SIG-M5 treated with dmso at 0.1 percent for 504 hours (cell line): ENCODE results near the gene TSEN34.
"Not testable (repeated sequence)": the region's sequence is repeated elsewhere in the genome, so short reads cannot be mapped to it uniquely, and the experiment has no call there.

Experiments used
- DNase-seq: peaks from one replicate; lab custom pipeline; 2025; ENCODE audit not compliant: unreplicated experiment; lab: John Stamatoyannopoulos, UW

The TSEN34 gene

GRCh38 chr19:54183431-54183830, 7.7 kb upstream of the TSEN34 start:
- no peak for DNase-seq

DNA sequence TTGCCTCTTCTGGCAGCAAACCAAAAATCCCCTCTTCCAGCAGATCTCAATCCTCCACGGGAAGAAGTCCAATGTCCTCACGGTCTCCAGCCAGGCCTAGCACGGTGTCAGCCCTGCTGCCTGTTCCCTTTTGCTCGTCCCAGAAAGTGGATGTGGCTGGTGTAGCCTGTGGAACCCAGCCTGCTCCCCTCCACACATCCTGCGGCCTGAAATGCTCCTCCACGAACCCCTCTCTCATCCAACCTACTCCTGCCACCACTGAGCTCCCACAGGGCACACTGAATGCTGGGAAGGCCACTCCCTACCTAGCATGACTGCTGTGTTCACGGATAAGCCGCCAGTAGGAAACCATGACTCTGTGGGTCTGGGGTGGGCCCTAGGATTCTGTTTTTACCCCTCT, 4.8 kb upstream of the TSEN34 start:
- DNase-seq, result no peak

DNA sequence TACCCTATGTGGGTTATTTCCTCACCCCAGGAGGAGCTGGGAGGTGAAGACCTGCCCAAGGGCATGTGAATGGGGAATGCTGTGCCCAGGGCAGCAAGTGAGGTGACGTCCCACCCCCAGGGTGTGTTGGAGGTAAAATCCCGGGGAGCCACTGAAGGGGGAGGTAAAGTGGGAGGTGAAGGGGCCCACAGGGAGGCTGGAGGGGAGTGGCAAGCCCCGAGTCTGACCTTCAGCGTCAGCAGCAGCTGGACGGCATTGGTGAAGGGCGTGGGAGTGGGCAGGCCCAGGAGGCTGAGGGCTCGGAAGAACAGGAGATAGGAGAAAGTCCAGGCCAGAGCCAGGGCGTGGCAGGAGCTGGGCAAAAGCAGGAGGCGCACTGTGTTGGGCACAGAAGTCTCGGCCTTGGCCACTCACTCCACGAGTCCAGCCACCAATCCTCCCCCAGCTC, 4.2 kb upstream of the TSEN34 start:
- no peak for DNase-seq

GRCh38 chr19:54188215-54188871, 2.8 kb upstream of the TSEN34 start:
- DNase-seq, result peak; percentile 85

DNA sequence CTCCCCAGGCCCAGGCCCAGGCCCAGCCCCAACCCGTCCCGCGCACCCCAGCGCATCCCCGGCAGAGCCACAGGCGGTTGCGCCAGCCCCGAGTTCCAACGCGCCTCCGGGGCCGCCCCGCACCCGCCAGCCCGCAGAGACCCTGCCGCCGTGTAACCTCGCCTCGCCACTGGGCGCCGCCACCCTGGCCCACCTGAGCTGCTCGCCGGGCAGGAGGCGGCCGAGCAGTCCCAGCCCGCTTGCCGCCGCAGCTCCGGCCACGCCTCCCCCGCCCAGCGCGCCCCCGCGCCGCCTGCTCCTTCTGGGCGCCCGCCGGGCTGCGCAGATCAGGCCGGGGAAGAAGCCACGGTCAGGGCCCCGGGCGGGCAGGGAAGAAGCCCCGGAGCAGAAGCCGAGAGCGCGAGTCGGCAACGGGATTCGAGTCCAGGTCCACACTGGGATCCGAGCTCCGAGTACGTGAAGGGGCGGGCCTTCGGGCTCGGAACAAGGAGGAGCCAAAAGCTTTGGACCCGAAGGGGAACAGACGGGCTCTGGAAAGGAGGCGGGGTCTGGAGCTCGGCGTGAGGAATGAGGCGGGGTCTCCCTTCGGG, 1.9 kb upstream of the TSEN34 start, which contains the start of gene MBOAT7:
Gene MBOAT7 (minus strand): TSS at position 436 of the 590 bp plus-strand sequence. CDS start 1,072 bp downstream, outside the sequence.
- DNase-seq, result no peak

GRCh38 chr19:54189735-54190502, 1.2 kb upstream of the TSEN34 start:
- peak; percentile 99 for DNase-seq

DNA sequence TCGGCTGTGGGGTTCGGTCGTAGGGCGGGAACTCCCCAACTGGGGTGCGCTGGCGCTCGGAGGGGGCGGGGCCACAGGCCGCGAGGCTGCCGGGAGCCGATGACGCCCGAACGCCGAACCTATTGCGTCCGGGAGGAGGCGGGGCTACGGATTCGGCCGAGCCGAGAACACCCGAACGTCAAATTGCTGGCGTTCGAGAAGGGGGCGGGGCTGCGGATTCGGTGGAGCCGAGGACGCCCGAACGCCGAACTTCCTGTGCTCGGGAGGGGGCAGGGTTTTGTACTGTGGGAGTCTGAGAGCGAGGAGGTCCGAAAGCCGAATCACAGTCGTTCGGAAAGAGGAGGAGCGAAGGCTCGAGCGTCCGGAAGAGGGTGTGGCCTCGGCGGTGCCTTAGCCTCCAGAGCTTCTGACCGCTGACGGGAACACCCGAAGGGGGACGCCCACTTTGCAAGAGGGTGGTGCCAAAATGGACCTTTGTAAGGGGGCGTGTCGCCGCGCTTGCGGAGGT, 551 bp upstream of the TSEN34 start:
- DNase-seq, result peak; percentile 98

DNA sequence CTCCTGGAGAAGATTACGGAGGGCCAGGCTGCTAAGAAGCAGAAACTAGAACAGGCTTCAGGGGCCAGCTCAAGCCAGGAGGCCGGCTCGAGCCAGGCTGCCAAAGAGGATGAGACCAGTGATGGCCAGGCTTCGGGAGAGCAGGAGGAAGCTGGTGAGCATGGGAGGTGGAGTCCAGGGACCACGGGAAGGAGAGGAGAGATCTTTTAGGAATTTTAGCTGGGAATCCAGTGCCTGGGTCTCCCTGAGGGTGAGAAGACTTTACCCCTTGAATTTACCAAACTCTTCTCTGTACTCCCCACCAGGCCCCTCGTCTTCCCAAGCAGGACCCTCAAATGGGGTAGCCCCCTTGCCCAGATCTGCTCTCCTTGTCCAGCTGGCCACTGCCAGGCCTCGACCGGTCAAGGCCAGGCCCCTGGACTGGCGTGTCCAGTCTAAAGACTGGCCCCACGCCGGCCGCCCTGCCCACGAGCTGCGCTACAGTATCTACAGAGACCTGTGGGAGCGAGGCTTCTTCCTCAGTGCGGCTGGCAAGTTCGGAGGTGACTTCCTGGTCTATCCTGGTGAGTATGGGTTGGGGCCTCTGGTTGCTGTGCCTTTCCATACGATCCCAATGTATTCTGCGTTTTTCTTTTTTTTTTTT, 824 bp downstream of the TSEN34 start:
- DNase-seq, result no peak

GRCh38 chr19:54193011-54193410, 1.9 kb downstream of the TSEN34 start:
- no peak for DNase-seq

GRCh38 chr19:54194463-54194862, 3.4 kb downstream of the TSEN34 start:
- DNase-seq, result not testable (repeated sequence)

DNA sequence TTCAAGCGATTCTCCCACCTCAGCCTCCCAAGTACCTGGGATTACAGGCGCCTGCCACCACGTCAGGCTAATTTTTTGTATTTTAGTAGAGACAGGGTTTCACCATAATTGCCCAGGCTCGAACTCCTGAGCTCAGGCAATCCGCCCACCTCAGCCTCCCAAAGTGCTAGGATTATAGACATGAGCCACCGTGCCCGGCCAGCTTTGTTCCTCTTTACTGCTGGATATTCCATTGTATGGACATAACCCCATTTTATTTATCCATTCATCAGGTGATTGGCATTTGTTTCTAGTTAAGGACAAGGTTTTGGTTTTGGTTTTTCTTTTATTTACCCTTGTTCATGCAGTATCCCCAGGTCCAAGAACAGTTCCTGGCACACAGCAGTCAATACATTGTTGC, 5.4 kb downstream of the TSEN34 start:
- DNase-seq, result no peak

GRCh38 chr19:54197121-54197520, 6.0 kb downstream of the TSEN34 start:
- DNase-seq, result no peak

DNA sequence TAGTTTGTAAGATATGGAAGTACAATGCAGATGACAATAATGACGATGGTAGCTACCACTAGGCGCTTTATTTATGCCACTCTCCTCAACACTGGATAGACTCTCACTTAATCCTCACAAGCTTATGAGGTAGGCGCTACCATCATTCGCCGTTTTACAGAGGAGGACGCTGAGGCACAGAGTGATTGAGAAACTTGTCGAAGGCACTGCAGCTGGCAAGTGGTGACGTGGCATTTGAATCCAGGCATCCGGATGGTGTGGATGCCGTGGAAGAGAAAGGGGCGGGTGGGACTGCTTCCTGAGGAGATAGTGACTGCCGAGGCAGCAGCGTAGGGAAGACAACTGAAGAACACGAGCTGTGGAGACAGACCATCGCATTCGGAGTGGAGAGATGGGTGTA, 8.3 kb downstream of the TSEN34 start:
- no peak for DNase-seq

GRCh38 chr19:54201172-54201701, 10.1 kb downstream of the TSEN34 start:
- DNase-seq, result no peak

DNA sequence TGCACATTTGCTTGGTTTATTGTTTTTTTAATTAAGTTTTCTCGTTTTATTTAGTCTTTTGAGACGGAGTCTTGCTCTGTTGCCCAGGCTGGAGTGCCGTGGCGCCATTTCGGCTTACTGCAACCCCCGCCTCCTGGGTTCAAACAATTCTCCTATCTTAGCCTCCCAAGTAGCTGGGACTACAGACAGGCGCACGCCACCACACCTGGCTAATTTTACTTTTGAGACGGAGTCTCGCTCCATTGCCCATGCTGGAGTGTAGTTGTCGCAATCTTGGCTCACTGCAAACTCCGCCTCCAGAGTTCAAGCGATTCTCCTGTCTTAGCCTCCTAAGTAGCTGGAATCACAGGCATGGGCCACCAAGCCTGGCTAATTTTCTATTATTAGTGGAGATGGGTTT, 10.9 kb downstream of the TSEN34 start:
- no peak for DNase-seq

- DNase-seq, result no peak
These were observed 12.1 kb downstream of the TSEN34 start for GRCh38 chr19:54203151-54203611.

DNA sequence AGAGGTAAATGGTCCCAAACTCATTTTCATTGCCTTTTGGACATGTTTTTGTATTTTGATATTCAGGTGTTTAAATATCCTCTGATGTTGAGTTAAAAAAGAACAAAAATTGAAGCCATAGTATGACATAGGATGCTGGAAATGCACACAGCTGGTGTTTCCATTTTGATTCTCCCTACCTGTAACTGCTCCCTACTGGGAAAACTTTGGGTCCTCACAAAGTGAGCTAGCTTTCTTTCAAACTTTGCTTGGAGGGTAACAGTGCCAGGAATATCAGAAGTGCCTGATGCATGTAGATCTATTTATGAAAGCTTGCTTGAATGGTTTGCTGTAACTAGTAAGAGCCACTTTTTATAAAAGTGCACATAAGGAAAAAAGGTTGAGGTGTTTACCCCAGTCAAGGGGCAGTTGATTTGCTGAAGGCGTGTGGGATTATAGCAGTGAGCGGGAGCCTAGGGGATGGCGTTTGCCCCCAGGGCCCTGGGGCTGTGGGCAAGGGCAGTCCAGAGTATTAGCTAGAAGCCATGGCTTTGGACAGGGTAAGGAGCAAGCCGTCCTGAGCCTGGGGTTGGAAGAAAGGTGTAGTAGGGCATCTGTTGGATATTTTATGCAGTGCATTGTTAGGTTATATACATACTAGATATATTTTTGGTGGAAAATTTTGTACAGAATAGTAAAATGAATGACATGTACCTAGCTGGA, 13.8 kb downstream of the TSEN34 start:
- no peak for DNase-seq

DNA sequence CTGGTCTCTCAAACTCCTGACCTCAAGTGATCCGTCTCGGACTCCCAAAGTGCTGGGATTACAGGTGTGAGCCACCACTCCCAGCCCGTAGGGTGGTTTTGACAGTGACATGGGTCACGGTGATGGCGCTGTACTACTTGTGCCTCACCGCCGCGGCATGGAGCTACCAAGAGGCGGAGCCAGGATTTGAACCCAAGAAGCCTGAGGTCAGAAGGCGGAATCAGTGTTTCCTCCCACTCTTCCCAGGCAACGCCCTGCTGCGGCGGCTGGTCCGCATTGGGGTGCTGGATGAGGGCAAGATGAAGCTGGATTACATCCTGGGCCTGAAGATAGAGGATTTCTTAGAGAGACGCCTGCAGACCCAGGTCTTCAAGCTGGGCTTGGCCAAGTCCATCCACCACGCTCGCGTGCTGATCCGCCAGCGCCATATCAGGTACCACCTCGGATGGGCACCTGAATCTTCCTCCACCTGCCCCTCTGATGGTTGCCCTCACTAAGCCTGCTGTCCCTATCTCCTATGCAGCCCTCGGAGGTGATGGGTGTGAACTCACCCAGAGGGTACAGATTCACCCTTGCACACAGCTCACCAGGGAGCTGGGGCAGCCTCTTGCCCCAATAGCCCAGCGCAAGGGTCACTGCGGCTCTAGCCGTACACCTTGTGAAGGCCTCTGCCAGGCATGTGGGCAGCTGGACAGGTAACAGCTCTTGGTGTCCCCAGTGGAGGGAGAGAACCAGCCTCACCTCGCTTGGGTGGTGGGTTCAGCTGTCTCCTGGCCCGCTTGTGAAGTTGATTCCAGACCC, 15.1 kb downstream of the TSEN34 start:
- no peak for DNase-seq

- DNase-seq, result no peak
These were observed 15.7 kb downstream of the TSEN34 start for GRCh38 chr19:54206831-54207177.

DNA sequence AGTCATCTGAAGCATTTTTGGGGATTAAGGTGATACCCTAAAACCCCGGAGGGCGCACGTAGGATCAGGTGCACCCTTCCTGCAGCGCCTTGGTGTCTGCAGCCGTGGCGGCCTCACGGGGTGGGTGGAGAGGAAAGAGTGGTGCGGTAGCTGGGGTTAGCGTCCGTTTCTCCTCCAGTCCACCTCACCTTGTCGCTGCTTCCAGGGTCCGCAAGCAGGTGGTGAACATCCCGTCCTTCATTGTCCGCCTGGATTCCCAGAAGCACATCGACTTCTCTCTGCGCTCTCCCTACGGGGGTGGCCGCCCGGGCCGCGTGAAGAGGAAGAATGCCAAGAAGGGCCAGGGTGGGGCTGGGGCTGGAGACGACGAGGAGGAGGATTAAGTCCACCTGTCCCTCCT, 16.1 kb downstream of the TSEN34 start:
- not testable (repeated sequence) for DNase-seq
